ENCODE measurements around the gene GMDS. TPM values are rescaled to one million over a fixed set of nuclear protein-coding genes. Genes with fewer than 3 reads are reported as not detected.

Gene GMDS
- total and polyA plus RNA-seq, 2 experiments from 2014 or later: 30.1 to 36.5 TPM

DNA sequence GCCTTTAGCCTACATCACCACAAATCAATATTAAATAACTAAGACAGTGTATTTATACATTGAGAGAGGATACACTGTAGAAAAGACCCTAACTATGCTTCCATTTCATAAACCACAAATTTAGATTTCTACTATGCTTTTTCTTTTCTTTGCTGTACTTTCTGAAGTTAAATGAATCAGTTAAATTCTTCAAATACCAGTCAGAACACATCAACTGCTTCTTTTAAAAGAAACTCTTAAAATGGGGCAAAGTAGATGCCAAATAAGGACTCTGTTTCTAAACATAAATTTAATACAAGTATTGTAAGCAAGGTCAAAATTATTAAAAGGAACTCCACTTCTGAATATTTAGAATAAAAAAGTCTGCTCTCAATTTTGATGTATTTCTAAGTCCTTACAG is 76.9 kb downstream of the GMDS start:
- Histone ChIP-seq H3K27ac (ENCODE audit: low read depth) (no peak overlapping the region), H3K4me1 (ENCODE audit: insufficient read depth) (peaks cover 15% of the 10 kb centered on the region; the same call in 1 of the 2 replicates), H2AFZ (no peak overlapping the region), H3K79me2 (replicated peaks; ENCODE audit: insufficient read depth) (peaks cover 77% of the 10 kb centered on the region), H3K4me2 (no peak overlapping the region), H3K36me3 (ENCODE audit: insufficient read depth) (peaks cover 5% of the 10 kb centered on the region; the same call in 1 of the 2 replicates), H3K9me2 (ENCODE audit: insufficient read depth) (no peaks in the 10 kb centered on the region), H3K4me3 (no peak overlapping the region), H3K27me3 (ENCODE audit: insufficient read depth) (no peaks in the 10 kb centered on the region), H4K20me1 (replicated peaks; ENCODE audit: insufficient read depth) (no peaks in the 10 kb centered on the region), H3F3A (replicated peaks; ENCODE audit: low read depth) (no peaks in the 10 kb centered on the region)
- H3K4me1 Mint-ChIP-seq: peaks cover 13% of the 10 kb centered on the region
- H3K36me3 Mint-ChIP-seq (ENCODE audit: low read depth): peaks cover under 1% of the 10 kb centered on the region; the same call in 2 of the 3 replicates
- H3K9me3 Mint-ChIP-seq: peaks cover under 1% of the 10 kb centered on the region
- peaks cover 1% of the 10 kb centered on the region for H3K27me3 Mint-ChIP-seq (ENCODE audit: insufficient read depth, low read depth, poor library complexity)
- ATAC-seq: no peak
- DNase-seq (ENCODE audit: low spot score): no peak
- H3K27ac Mint-ChIP-seq: no peak overlapping the region
- TF ChIP-seq EZH2 (IDR thresholded peaks at IDR 0.05; ENCODE audit: low read depth, unreplicated experiment) (no peak), ZNF114 (CRISPR knock-in tag; IDR thresholded peaks at IDR 0.05) (no peak), STAT1 (IDR thresholded peaks at IDR 0.05; ENCODE audit: unreplicated experiment) (no peak)
- TF ChIP-seq, protein P1, sequence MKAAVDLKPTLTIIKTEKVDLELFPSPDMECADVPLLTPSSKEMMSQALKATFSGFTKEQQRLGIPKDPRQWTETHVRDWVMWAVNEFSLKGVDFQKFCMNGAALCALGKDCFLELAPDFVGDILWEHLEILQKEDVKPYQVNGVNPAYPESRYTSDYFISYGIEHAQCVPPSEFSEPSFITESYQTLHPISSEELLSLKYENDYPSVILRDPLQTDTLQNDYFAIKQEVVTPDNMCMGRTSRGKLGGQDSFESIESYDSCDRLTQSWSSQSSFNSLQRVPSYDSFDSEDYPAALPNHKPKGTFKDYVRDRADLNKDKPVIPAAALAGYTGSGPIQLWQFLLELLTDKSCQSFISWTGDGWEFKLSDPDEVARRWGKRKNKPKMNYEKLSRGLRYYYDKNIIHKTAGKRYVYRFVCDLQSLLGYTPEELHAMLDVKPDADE (IDR thresholded peaks at IDR 0.05): no peak
- TF ChIP-seq, protein P2, sequence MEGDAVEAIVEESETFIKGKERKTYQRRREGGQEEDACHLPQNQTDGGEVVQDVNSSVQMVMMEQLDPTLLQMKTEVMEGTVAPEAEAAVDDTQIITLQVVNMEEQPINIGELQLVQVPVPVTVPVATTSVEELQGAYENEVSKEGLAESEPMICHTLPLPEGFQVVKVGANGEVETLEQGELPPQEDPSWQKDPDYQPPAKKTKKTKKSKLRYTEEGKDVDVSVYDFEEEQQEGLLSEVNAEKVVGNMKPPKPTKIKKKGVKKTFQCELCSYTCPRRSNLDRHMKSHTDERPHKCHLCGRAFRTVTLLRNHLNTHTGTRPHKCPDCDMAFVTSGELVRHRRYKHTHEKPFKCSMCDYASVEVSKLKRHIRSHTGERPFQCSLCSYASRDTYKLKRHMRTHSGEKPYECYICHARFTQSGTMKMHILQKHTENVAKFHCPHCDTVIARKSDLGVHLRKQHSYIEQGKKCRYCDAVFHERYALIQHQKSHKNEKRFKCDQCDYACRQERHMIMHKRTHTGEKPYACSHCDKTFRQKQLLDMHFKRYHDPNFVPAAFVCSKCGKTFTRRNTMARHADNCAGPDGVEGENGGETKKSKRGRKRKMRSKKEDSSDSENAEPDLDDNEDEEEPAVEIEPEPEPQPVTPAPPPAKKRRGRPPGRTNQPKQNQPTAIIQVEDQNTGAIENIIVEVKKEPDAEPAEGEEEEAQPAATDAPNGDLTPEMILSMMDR (conservative IDR thresholded peaks at IDR 0.05; ENCODE audit: low read depth in 2 of 2): no peak
- no peak overlapping the region for H3K4me3 Mint-ChIP-seq

DNA sequence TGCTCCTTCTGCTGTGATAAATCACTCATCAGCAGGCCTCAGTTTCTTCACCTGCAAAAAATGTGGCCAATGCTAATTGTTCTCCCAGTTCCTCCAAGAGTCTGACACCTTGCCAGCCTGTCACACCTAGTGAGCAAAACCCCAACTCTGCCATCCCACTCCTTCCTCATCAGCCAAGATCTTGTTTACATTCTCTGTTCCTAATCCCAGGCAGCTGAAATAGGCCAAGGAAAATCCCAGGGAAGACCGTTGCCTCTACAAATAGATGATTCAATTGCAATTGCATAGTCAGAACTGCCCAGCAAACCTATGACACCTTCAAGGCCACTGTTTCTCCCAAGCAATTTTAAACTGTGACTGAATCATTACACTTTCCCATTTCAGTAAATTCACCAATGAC is 78.7 kb downstream of the GMDS start:
- Histone ChIP-seq H2AFZ (no peak overlapping the region), H3K36me3 (ENCODE audit: insufficient read depth) (peaks cover 5% of the 10 kb centered on the region; the same call in 1 of the 2 replicates), H4K20me1 (replicated peaks; ENCODE audit: insufficient read depth) (0 out of 2 replicates have a peak, but pooled peaks cover 4% of the 10 kb centered on the region), H3F3A (replicated peaks; ENCODE audit: low read depth) (no peaks in the 10 kb centered on the region), H3K4me3 (no peak overlapping the region), H3K27ac (ENCODE audit: low read depth) (no peak overlapping the region), H3K27me3 (ENCODE audit: insufficient read depth) (no peaks in the 10 kb centered on the region), H3K4me2 (no peak overlapping the region), H3K4me1 (ENCODE audit: insufficient read depth) (peaks cover 12% of the 10 kb centered on the region; the same call in 1 of the 2 replicates), H3K9me2 (ENCODE audit: insufficient read depth) (no peaks in the 10 kb centered on the region), H3K79me2 (replicated peaks; ENCODE audit: insufficient read depth) (peaks cover 83% of the 10 kb centered on the region)
- DNase-seq (ENCODE audit: low spot score) (no peak), ATAC-seq (no peak)
- Mint-ChIP-seq H3K4me1 (peaks cover 11% of the 10 kb centered on the region; the same call in 2 of the 3 replicates), H3K4me3 (no peak overlapping the region), H3K27ac (no peak overlapping the region), H3K36me3 (ENCODE audit: low read depth) (peaks cover 5% of the 10 kb centered on the region; the same call in 2 of the 3 replicates), H3K27me3 (ENCODE audit: insufficient read depth, low read depth, poor library complexity) (no peaks in the 10 kb centered on the region), H3K9me3 (peaks cover 3% of the 10 kb centered on the region)
- no peak for TF ChIP-seq EZH2phosphoT487 (IDR thresholded peaks at IDR 0.05; ENCODE audit: unreplicated experiment)
- TF ChIP-seq ZNF331 (CRISPR knock-in tag; IDR thresholded peaks at IDR 0.05; ENCODE audit: low read depth): no peak
- TF ChIP-seq, protein P3, sequence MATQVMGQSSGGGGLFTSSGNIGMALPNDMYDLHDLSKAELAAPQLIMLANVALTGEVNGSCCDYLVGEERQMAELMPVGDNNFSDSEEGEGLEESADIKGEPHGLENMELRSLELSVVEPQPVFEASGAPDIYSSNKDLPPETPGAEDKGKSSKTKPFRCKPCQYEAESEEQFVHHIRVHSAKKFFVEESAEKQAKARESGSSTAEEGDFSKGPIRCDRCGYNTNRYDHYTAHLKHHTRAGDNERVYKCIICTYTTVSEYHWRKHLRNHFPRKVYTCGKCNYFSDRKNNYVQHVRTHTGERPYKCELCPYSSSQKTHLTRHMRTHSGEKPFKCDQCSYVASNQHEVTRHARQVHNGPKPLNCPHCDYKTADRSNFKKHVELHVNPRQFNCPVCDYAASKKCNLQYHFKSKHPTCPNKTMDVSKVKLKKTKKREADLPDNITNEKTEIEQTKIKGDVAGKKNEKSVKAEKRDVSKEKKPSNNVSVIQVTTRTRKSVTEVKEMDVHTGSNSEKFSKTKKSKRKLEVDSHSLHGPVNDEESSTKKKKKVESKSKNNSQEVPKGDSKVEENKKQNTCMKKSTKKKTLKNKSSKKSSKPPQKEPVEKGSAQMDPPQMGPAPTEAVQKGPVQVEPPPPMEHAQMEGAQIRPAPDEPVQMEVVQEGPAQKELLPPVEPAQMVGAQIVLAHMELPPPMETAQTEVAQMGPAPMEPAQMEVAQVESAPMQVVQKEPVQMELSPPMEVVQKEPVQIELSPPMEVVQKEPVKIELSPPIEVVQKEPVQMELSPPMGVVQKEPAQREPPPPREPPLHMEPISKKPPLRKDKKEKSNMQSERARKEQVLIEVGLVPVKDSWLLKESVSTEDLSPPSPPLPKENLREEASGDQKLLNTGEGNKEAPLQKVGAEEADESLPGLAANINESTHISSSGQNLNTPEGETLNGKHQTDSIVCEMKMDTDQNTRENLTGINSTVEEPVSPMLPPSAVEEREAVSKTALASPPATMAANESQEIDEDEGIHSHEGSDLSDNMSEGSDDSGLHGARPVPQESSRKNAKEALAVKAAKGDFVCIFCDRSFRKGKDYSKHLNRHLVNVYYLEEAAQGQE (IDR thresholded peaks at IDR 0.05; ENCODE audit: unreplicated experiment): no peak
- no peak for TF ChIP-seq JUNB (IDR thresholded peaks at IDR 0.05; ENCODE audit: unreplicated experiment)
